ENCODE measurements around the gene SDHAF3. TPM values are rescaled to one million over a fixed set of nuclear protein-coding genes. Genes with fewer than 3 reads are reported as not detected.
"Not testable (repeated sequence)": the region's sequence is repeated elsewhere in the genome, so short reads cannot be mapped to it uniquely, and the experiment has no call there.

The SDHAF3 gene
- total RNA-seq, 4 donors from 2014 or later, result 4.0 to 10.4 (median 8.1) TPM

GRCh38 chr7:97174303-97174702 lies 56.8 kb downstream of the SDHAF3 start:
- Histone ChIP-seq H3K27ac (replicated peaks in 1 of 4) (no peak overlapping the region), H3K36me3 (no peaks in the 10 kb centered on the region), H3K27me3 (no peaks in the 10 kb centered on the region), H3K9me3 (no peaks in the 10 kb centered on the region), H3K4me3 (no peak overlapping the region), H3K4me1 (peaks cover 0 to under 1% (median 0%) of the 10 kb centered on the region in 4 donors)
- DNase-seq (ENCODE audit: extremely low spot score), result no peak
- intact Hi-C loops (cut with DNase I), result no loop called here
- TF ChIP-seq POLR2A (IDR thresholded peaks at IDR 0.05; ENCODE audit: low read depth) (no peak), CTCF (IDR thresholded peaks at IDR 0.05) (no peak), POLR2AphosphoS5 (IDR thresholded peaks at IDR 0.05) (no peak), EP300 (IDR thresholded peaks at IDR 0.05) (no peak)

GRCh38 chr7:97179454-97180104 lies 62.1 kb downstream of the SDHAF3 start:
- H3K36me3 ChIP-seq, result peaks cover 0 to 16% (median 6%) of the 10 kb centered on the region in 4 donors
- H3K27ac ChIP-seq (replicated peaks in 1 of 4), result no peak overlapping the region
- no peaks in the 10 kb centered on the region for H3K9me3 ChIP-seq
- WGBS, result 6% methylated on average over 2 of the region's 2 CpGs
- intact Hi-C loops (cut with DNase I), result loop anchor here (2.0 kb wide), 1 partner anchor 75 kb away; no protein-coding TSS in a partner anchor
- H3K4me3 ChIP-seq, result no peak overlapping the region
- no peaks in the 10 kb centered on the region for H3K27me3 ChIP-seq
- peaks cover 0 to 2% (median 0%) of the 10 kb centered on the region in 4 donors for H3K4me1 ChIP-seq
- DNase-seq (ENCODE audit: extremely low spot score), result no peak
- TF ChIP-seq POLR2A (IDR thresholded peaks at IDR 0.05; ENCODE audit: low read depth) (no peak), POLR2AphosphoS5 (IDR thresholded peaks at IDR 0.05) (no peak), CTCF (IDR thresholded peaks at IDR 0.05) (peak; percentile 61 to 78 (median 77)), EP300 (IDR thresholded peaks at IDR 0.05) (no peak)

- Histone ChIP-seq H3K9me3 (no peaks in the 10 kb centered on the region), H3K27me3 (no peaks in the 10 kb centered on the region), H3K36me3 (peaks cover 0 to 12% (median 6%) of the 10 kb centered on the region in 4 donors), H3K4me1 (no peaks in the 10 kb centered on the region), H3K27ac (replicated peaks in 1 of 4) (no peak overlapping the region), H3K4me3 (no peak overlapping the region)
- 100% methylated on average over 1 of the region's 1 CpG for WGBS
- intact Hi-C loops (cut with DNase I), result no loop called here
- TF ChIP-seq POLR2A (IDR thresholded peaks at IDR 0.05; ENCODE audit: low read depth) (no peak), CTCF (IDR thresholded peaks at IDR 0.05) (no peak), EP300 (IDR thresholded peaks at IDR 0.05) (no peak), POLR2AphosphoS5 (IDR thresholded peaks at IDR 0.05) (no peak)
- DNase-seq (ENCODE audit: extremely low spot score), result no peak
These were observed 69.6 kb downstream of the SDHAF3 start for GRCh38 chr7:97187067-97187466.

- H3K27me3 ChIP-seq; intact Hi-C loops (cut with DNase I); H3K27ac ChIP-seq (replicated peaks in 1 of 4); H3K4me3 ChIP-seq; H3K4me1 ChIP-seq; H3K36me3 ChIP-seq; DNase-seq (ENCODE audit: extremely low spot score); H3K9me3 ChIP-seq: not testable (repeated sequence)
- WGBS, result 68% methylated on average over 2 of the region's 2 CpGs
These were observed 78.7 kb downstream of the SDHAF3 start for GRCh38 chr7:97196174-97196573.

GRCh38 chr7:97198596-97198995 lies 81.1 kb downstream of the SDHAF3 start:
- TF ChIP-seq POLR2AphosphoS5 (IDR thresholded peaks at IDR 0.05), result no peak
- TF ChIP-seq CTCF (IDR thresholded peaks at IDR 0.05), result no peak
- no peak for TF ChIP-seq EP300 (IDR thresholded peaks at IDR 0.05)
- no peak for TF ChIP-seq POLR2A (IDR thresholded peaks at IDR 0.05; ENCODE audit: low read depth)
- Histone ChIP-seq H3K4me1 (no peaks in the 10 kb centered on the region), H3K4me3 (no peak overlapping the region), H3K9me3 (no peaks in the 10 kb centered on the region), H3K27me3 (no peaks in the 10 kb centered on the region), H3K36me3 (no peaks in the 10 kb centered on the region), H3K27ac (replicated peaks in 1 of 4) (no peak overlapping the region)
- intact Hi-C loops (cut with DNase I), result no loop called here
- DNase-seq (ENCODE audit: extremely low spot score), result no peak
- WGBS, result 71% methylated on average over 3 of the region's 3 CpGs
